ENCODE measurements around the gene PRR19. TPM values are rescaled to one million over a fixed set of nuclear protein-coding genes. Genes with fewer than 3 reads are reported as not detected.

PRR19 gene
- total RNA-seq, 3 donors from 2014 or later = 1.0 TPM; not detected in 2

DNA sequence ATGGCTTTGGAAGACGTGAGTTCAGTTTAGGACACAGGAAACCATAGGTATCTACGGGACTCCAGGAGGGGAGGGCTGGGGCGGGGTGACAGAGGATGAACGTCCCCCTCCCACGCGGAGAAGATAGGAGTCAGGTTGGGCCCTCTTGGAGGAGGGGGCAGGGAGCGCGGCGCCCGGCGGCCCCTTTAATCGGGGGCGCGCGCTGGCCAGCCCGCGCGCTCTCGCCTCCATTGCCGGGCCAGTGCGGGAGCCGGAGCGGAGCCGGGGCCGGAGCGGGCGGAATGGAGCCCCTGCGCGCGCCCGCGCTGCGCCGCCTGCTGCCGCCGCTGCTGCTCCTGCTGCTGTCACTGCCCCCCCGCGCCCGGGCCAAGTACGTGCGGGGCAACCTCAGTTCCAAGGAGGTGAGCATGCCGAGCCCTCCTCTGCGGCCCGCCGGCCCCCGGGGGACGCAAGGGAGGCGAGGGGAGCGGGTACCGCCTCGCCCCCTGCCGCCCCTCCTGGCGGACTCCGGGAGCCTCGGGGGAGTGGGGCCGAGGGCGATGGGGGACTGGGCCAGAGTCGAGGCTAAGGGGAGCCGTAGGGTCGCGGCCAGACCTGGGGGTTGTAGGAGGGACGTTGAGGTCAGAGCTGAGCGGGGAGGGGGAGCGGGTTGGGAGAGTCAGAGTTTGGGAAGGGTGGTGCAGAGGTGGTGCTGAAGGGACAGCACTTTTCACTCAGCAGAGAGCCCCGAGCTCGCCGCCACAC, 11.3 kb downstream of the PRR19 start, which contains the start of gene TMEM145:
Gene TMEM145, plus strand, starts transcription at position 214 of the 744 bp plus-strand sequence. Its CDS starts 68 bp downstream, at position 282.
- intact Hi-C loops (cut with DNase I, micrococcal nuclease) = no loop called here
- DNase-seq (peak in 1 of 3 donors; percentile 66), ATAC-seq (peak; percentile 83)
- H3K4me3 ChIP-seq = no peak within 1 kb of the TSS
- H3K4me1 ChIP-seq (ENCODE audit: low read depth) = peaks cover 10% of the 10 kb centered on the region
- TF ChIP-seq, protein P1, sequence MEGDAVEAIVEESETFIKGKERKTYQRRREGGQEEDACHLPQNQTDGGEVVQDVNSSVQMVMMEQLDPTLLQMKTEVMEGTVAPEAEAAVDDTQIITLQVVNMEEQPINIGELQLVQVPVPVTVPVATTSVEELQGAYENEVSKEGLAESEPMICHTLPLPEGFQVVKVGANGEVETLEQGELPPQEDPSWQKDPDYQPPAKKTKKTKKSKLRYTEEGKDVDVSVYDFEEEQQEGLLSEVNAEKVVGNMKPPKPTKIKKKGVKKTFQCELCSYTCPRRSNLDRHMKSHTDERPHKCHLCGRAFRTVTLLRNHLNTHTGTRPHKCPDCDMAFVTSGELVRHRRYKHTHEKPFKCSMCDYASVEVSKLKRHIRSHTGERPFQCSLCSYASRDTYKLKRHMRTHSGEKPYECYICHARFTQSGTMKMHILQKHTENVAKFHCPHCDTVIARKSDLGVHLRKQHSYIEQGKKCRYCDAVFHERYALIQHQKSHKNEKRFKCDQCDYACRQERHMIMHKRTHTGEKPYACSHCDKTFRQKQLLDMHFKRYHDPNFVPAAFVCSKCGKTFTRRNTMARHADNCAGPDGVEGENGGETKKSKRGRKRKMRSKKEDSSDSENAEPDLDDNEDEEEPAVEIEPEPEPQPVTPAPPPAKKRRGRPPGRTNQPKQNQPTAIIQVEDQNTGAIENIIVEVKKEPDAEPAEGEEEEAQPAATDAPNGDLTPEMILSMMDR (IDR thresholded peaks at IDR 0.05) = no peak
- H3K36me3 ChIP-seq (ENCODE audit: low read depth) = no peaks in the 10 kb centered on the region
- H3K9me3 ChIP-seq = no peaks in the 10 kb centered on the region

DNA sequence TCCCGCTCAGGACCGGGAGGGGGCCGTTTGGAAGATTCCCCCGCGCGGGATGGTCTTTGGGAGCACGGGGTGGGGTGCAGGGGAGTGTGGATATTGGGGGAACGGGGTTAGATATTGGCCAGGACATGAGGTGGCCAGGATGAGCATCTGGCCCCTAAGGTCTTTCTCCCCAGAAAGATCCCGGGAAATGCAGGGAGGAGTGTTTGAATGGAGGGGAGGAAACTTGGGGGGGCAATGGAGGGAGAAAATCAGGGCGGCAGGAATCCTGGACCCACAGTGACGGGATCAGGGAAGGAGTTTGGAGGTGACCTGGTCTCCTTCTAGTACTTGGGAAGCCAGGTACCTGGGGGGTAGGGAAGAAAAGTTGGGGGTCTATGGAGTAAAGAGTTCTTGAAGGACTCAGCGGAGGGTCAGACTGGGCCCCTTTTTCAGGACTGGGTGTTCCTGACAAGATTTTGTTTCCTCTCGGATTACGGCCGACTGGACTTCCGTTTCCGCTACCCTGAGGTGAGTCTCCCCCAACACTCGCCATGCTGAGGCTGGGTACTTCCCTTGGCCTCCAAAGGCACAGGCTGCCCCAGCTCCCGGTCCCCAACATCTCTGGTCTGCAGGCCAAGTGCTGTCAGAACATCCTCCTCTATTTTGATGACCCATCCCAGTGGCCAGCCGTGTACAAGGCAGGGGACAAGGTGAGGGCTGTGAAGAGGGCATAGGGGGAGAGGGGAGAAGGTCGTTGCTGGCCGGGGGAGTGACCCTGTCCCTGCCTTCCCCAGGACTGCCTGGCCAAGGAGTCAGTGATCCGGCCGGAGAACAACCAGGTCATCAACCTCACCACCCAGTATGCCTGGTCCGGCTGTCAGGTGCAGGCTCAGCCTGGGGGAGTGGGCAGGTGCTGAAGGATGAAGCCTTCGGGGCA, 12.2 kb downstream of the PRR19 start:
- intact Hi-C loops (cut with DNase I, micrococcal nuclease) = no loop called here
- Histone ChIP-seq H3K4me1 (ENCODE audit: low read depth) (peaks cover 10% of the 10 kb centered on the region), H3K9me3 (no peaks in the 10 kb centered on the region), H3K4me3 (no peak overlapping the region), H3K36me3 (ENCODE audit: low read depth) (no peaks in the 10 kb centered on the region)
- ATAC-seq (no peak), DNase-seq (no peak)
- TF ChIP-seq, protein P1 (IDR thresholded peaks at IDR 0.05) = no peak

DNA sequence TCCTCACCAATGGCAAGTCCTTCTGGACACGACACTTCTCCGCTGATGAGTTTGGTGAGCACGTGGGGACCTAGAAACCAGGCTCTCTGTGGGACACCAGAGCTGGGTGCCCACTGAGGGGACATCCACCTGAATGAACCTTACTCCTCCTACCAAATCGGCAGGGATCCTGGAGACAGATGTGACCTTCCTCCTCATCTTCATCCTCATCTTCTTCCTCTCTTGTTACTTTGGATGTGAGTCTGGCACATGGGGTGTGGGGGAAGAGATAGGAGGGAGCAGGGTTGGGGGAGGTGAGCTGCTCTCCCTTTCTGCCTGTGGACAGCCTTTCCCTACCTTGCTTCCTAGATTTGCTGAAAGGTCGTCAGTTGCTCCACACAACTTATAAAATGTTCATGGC, 13.1 kb downstream of the PRR19 start:
- no peak for DNase-seq
- Histone ChIP-seq H3K9me3 (no peaks in the 10 kb centered on the region), H3K36me3 (ENCODE audit: low read depth) (no peaks in the 10 kb centered on the region), H3K4me1 (ENCODE audit: low read depth) (peaks cover 10% of the 10 kb centered on the region), H3K4me3 (no peak overlapping the region)
- TF ChIP-seq, protein P1 (IDR thresholded peaks at IDR 0.05) = no peak
- ATAC-seq = no peak
- intact Hi-C loops (cut with DNase I, micrococcal nuclease) = no loop called here

DNA sequence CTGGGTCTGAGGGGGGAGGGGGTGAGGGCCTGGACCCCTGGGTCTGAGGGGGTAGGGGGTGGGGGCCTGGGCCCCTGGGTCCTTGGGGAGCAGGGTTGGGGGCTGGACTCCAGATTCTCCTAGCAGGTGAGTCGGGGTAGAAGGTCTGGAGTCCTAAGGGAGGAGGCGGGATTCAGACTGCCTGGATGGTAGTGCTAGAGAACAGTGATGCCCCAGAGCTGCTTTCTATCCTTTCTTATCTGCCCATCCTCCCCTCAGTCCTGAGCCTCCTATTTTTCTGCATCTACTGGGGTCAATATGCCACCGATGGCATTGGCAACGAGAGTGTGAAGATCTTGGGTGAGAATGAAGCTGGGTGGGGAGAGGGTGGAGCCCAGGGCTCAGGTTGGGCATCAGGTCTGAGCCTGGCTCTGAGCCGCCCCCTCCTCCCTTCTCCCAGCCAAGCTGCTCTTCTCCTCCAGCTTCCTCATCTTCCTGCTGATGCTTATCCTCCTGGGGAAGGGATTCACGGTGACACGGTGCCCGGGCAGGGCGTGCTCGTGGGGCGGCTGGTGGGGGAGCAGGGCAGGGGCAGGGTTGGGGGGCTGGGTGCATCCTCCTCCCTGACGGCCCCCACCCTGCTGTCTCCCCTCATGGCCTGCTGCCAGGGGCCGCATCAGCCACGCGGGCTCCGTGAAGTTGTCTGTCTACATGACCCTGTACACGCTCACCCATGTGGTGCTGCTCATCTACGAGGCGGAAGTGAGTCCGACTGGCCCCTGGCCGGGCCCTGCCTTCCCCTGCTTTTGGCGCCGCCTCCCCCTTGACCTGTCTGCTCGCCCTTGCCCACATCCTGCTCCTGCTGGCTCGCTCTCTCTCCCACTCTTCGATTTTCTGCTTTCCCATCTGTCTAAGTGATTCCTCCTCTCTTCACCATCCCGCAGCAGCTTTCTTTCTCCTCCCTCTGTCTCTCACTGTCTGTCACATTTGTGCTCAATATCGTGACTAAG, 14.6 kb downstream of the PRR19 start:
- H3K4me3 ChIP-seq = no peak overlapping the region
- H3K4me1 ChIP-seq (ENCODE audit: low read depth) = peaks cover 10% of the 10 kb centered on the region
- H3K9me3 ChIP-seq = no peaks in the 10 kb centered on the region
- intact Hi-C loops (cut with DNase I, micrococcal nuclease) = no loop called here
- H3K36me3 ChIP-seq (ENCODE audit: low read depth) = no peaks in the 10 kb centered on the region
- TF ChIP-seq, protein P1 (IDR thresholded peaks at IDR 0.05) = no peak
- DNase-seq (peak in 2 of 3 donors; percentile 56 to 67), ATAC-seq (peak; percentile 67)

DNA sequence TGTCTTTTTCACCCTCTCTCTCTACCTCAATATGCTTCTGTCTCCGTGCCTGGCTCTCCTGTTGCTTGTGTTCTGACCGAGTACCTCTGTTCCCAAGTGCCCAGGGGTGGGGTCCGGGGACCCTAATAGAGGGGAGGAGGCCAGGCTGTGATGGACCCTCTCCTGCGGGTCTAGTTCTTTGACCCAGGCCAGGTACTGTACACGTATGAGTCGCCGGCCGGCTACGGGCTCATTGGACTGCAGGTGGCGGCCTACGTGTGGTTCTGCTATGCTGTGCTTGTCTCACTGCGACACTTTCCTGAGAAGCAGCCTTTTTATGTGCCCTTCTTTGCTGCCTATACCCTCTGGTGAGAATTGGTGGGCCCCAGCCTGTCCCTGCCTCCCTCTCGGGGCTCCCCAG, 15.6 kb downstream of the PRR19 start:
- H3K9me3 ChIP-seq = no peaks in the 10 kb centered on the region
- TF ChIP-seq, protein P1 (IDR thresholded peaks at IDR 0.05) = no peak
- H3K36me3 ChIP-seq (ENCODE audit: low read depth) = no peaks in the 10 kb centered on the region
- intact Hi-C loops (cut with DNase I, micrococcal nuclease) = no loop called here
- no peak for ATAC-seq
- H3K4me1 ChIP-seq (ENCODE audit: low read depth) = peaks cover 10% of the 10 kb centered on the region
- DNase-seq = no peak
- H3K4me3 ChIP-seq = no peak overlapping the region

All from mucosa of descending colon (tissue), 3 donors.